Measurements from ENCODE around the gene USP37. TPM values are rescaled to one million over a fixed set of nuclear protein-coding genes. Genes with fewer than 3 reads are reported as not detected.

Gene USP37
- total and polyA plus RNA-seq, 2 of the 13 experiments (the other 11 are each of a cell fraction or from before 2014, with no cell fraction given), result 6.5 to 30.6 TPM

- TF ChIP-seq RERE (CRISPR knock-in tag; IDR thresholded peaks at IDR 0.05; ENCODE audit: low read depth) (no peak), ZNF350 (CRISPR knock-in tag; IDR thresholded peaks at IDR 0.05; ENCODE audit: borderline replicate concordance, low read depth) (peak; percentile 34; the same call in 1 of the 2 replicates), ZNF747 (CRISPR knock-in tag; IDR thresholded peaks at IDR 0.05; ENCODE audit: borderline replicate concordance) (no peak), ELF4 (CRISPR knock-in tag; IDR thresholded peaks at IDR 0.05; ENCODE audit: borderline replicate concordance) (no peak), HMGXB4 (CRISPR knock-in tag; IDR thresholded peaks at IDR 0.05; ENCODE audit: borderline replicate concordance in 1 of 2, low read depth in 1 of 2) (peak in 1 of 2 experiments; percentile 9; a peak in 1 of 4 replicates), ZNF609 (CRISPR knock-in tag; IDR thresholded peaks at IDR 0.05; ENCODE audit: borderline replicate concordance) (no peak), HMGA1 (CRISPR knock-in tag; conservative IDR thresholded peaks at IDR 0.05) (no peak), ZNF816 (CRISPR knock-in tag; IDR thresholded peaks at IDR 0.05; ENCODE audit: borderline replicate concordance) (no peak), TAF1 (CRISPR knock-in tag; IDR thresholded peaks at IDR 0.05) (no peak), E2F5 (CRISPR knock-in tag; conservative IDR thresholded peaks at IDR 0.05) (no peak), ZNF234 (CRISPR knock-in tag; conservative IDR thresholded peaks at IDR 0.05) (no peak), DR1 (CRISPR knock-in tag; IDR thresholded peaks at IDR 0.05) (no peak)
Measured at GRCh38 chr2:218406949-218407618, 161.1 kb downstream of the USP37 start (continued).

Measured in HepG2 (cell line).